Right lobe of liver (tissue), 4 donors: ENCODE data around the gene KCMF1.

ENCODE experiments used
- CTCF ChIP-seq, 4 donors: fragments of 200-600 bp in 3 of 4; fragments of 450-650 bp in 1 of 4; IDR thresholded peaks; one replicate each; pipeline versions ENCODE4 v1.5.1 to v1.8.0; 2016 to 2022; ENCODE audit warnings: antibody characterized with exemption in 4 of 4, mild to moderate bottlenecking in 2 of 4
- POLR2A ChIP-seq: fragments of 450-650 bp; IDR thresholded peaks from one replicate; pipeline ENCODE4 v1.6.1; 2017; ENCODE audit warnings: antibody characterized with exemption, mild to moderate bottlenecking
- donor health status: DM: no; HTN: no; CAD: no.
- donor health status: DM: no; HTN: no; CAD: no.
- donor health status: DM: no; HTN: yes; CAD: no.

GRCh38 chr2:84954329-84954728 lies 16.6 kb upstream of the KCMF1 start:
- TF ChIP-seq CTCF (IDR thresholded peaks at IDR 0.05): no peak
- no peak for TF ChIP-seq POLR2A
